ENCODE measurements around the gene IMPA2. TPM values are rescaled to one million over a fixed set of nuclear protein-coding genes. Genes with fewer than 3 reads are reported as not detected.

IMPA2 gene
- total RNA-seq, 4 donors from 2014 or later, result 28.5 to 61.7 (median 31.6) TPM

DNA sequence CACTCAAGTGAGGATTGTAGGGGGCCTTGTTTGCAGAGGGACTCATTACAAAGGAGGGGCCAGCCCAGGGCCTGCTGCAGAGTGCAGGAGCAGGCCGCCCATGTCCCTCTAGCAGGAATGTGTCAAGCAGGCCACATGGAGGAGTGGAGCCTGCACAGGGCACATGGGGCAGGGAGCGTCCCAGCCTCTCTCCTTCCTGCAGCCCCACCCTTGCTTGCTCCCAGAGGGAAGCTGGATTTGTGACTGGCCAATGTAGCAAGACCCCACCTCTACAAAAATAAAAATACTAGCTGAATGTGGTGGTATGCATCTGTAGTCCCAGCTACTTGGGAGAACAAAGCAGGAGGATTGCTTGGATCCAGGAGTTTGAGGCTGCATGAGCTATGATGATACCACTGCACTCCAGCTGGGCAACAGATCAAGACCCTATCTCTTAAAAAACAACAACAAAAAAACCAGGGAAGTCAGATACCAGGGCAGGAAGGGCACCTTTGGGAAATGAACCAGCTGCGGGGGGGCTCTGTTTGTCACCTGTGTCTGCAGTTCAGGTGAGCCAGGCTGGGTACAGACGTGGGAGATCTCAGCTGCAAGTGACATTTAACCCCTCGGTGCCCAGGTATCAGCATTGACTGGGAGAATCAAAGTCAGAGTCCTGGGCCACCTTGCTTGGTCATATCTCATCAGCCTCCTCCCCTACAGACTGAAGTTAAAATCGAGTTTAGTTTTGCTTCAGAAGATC lies 27.7 kb downstream of the IMPA2 start:
- Histone ChIP-seq H3K9me3 (no peaks in the 10 kb centered on the region), H3K4me3 (no peak overlapping the region), H3K27me3 (no peaks in the 10 kb centered on the region), H3K4me1 (no peaks in the 10 kb centered on the region), H3K27ac (no peak overlapping the region), H3K36me3 (no peaks in the 10 kb centered on the region)
- no peak for DNase-seq
- intact Hi-C loops (cut with DNase I; ENCODE audit: low total_unique reads), result no loop called here
- TF ChIP-seq, protein P1, sequence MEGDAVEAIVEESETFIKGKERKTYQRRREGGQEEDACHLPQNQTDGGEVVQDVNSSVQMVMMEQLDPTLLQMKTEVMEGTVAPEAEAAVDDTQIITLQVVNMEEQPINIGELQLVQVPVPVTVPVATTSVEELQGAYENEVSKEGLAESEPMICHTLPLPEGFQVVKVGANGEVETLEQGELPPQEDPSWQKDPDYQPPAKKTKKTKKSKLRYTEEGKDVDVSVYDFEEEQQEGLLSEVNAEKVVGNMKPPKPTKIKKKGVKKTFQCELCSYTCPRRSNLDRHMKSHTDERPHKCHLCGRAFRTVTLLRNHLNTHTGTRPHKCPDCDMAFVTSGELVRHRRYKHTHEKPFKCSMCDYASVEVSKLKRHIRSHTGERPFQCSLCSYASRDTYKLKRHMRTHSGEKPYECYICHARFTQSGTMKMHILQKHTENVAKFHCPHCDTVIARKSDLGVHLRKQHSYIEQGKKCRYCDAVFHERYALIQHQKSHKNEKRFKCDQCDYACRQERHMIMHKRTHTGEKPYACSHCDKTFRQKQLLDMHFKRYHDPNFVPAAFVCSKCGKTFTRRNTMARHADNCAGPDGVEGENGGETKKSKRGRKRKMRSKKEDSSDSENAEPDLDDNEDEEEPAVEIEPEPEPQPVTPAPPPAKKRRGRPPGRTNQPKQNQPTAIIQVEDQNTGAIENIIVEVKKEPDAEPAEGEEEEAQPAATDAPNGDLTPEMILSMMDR (IDR thresholded peaks at IDR 0.05), result no peak
- no peak for TF ChIP-seq POLR2A (IDR thresholded peaks at IDR 0.05)

DNA sequence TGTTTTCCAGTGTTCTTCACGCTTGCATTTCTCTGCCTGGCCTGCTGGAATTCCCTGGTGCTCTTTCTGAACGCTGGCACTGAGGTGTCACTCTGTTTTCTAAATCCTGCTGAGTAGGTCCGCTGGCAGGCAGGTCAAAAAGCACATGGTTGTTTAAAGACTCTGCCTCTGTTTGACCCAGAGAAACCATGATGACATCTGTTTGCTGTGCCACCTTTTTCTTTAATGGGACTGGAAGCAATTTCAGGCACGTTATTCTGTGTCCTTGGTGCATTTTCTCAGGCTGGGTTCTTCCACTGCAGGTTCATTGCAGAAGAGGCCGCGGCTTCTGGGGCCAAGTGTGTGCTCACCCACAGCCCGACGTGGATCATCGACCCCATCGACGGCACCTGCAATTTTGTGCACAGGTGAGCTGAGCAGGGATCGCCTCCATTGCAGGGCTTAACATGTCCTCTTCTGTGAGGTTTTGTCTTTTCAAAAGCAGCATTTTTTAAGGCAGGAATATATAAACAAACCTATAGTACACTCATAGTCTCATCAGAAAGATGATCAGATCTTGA lies 28.4 kb downstream of the IMPA2 start:
- no peaks in the 10 kb centered on the region for H3K36me3 ChIP-seq
- DNase-seq, result no peak

DNA sequence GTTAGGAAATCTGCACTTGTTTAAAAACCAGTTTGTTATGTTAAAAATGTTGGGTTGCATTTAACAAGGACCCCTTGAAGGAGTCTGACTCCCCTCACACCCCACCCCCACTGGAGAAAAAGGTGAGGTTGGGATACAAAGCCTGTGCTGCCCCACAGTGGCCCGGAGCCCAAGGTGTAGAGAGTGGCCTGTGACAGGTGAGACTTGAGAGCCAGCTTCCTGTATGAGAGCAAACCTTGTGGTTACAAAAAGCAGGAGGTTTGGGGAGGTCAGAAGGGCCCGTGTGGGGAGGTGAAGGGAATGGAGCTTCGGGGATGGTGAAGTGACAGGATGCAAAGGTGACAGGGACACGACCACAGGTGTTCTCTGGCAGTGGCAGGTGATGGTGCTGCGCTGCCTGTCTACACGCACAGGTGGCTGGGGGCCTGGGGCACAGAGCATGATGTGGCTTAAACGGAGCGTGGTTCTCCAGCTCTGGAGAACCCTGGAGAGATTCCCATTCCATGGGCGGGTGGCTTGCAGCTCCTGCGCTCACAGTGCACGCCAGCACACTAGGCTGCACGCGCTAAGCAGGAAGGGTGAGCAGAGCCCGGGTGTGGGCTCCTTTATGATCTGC lies 29.0 kb downstream of the IMPA2 start:
- H3K27ac ChIP-seq, result no peak overlapping the region
- H3K9me3 ChIP-seq, result no peaks in the 10 kb centered on the region
- intact Hi-C loops (cut with DNase I; ENCODE audit: low total_unique reads), result no loop called here
- TF ChIP-seq, protein P1 (IDR thresholded peaks at IDR 0.05), result no peak
- no peak for TF ChIP-seq POLR2A (IDR thresholded peaks at IDR 0.05)
- H3K4me3 ChIP-seq, result no peak overlapping the region
- H3K4me1 ChIP-seq, result no peaks in the 10 kb centered on the region
- no peaks in the 10 kb centered on the region for H3K36me3 ChIP-seq
- H3K27me3 ChIP-seq, result no peaks in the 10 kb centered on the region
- no peak for DNase-seq

More for the DNA sequence above, 28.4 kb downstream of the IMPA2 start:
- Histone ChIP-seq H3K9me3 (no peaks in the 10 kb centered on the region), H3K4me3 (no peak overlapping the region), H3K27me3 (no peaks in the 10 kb centered on the region), H3K4me1 (no peaks in the 10 kb centered on the region), H3K27ac (no peak overlapping the region)
- no peak for TF ChIP-seq POLR2A (IDR thresholded peaks at IDR 0.05)
- TF ChIP-seq, protein P1 (IDR thresholded peaks at IDR 0.05), result no peak
- intact Hi-C loops (cut with DNase I; ENCODE audit: low total_unique reads), result no loop called here

DNA sequence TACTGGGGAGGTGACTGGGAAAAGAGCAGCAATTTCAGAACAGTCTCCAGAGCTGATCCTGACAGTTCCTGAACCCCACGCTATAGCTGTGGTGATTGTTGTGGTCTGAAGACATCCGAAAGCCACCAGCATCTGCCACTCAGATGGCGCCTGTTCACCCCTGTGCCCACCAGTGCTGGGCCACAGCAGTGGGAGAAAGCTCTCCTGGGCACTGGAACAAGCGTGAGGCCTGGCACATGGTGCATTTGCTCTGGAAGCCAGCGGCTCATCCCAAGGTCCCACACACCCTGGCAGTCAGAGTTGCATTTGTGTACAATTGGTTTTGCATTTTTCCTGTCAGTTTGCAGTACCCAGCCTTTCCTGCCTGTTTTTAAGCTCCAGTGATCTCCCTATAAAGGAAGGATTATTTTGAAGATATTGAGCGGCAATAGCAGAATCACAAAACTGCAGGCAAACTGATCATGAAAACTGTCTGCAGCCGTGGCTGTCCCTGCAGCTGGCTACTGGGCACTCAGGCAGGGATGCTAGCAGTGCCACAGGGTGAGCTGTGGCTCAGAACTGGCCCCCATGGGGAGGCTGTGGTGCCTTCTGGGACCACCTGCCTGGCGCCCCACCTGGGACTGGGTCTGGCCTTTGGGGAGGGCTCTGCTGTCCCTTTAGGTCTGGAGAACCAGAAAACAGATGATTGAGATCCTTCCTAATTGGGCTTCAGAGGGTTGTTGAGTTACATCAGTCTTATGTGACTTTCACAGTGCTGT lies 30.1 kb downstream of the IMPA2 start:
- Histone ChIP-seq H3K27ac (peak overlapping the region in 1 of 2 donors; percentile 51), H3K4me1 (no peaks in the 10 kb centered on the region), H3K4me3 (no peak overlapping the region), H3K27me3 (no peaks in the 10 kb centered on the region), H3K9me3 (no peaks in the 10 kb centered on the region), H3K36me3 (no peaks in the 10 kb centered on the region)
- DNase-seq, result no peak
- intact Hi-C loops (cut with DNase I; ENCODE audit: low total_unique reads), result no loop called here
- TF ChIP-seq, protein P1 (IDR thresholded peaks at IDR 0.05), result no peak
- TF ChIP-seq POLR2A (IDR thresholded peaks at IDR 0.05), result no peak

Measured in uterus (tissue), 4 donors.